NK-92 treated with Interleukin-12 subunit alpha and Interleukin-12 subunit beta, amount 100 ng/mL, for 24 hours (cell line): ENCODE data around the gene ZNF396.

ENCODE experiments used
- DNase-seq: peaks from one replicate; lab custom pipeline; 2025; lab: John Stamatoyannopoulos, UW

The ZNF396 gene

DNA sequence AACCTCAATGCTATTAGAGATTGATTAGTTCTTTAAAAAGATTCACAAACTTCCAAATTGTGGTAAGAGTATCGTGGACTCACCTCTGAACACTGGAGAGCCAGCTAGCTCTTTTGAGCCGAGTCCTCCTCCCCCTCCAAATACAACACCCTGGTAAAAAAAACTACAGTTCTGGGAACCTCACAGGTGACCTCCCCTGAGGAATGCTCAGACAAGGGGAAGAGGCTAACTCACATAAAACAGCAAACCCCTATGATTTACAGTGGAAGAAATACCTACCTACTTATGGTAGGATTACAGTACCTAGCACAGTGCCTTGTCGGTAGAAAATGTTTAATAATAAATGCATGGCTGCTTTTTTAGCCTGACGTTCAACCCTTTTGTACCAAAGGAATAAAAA is 41.3 kb downstream of the ZNF396 start:
- DNase-seq: no peak

DNA sequence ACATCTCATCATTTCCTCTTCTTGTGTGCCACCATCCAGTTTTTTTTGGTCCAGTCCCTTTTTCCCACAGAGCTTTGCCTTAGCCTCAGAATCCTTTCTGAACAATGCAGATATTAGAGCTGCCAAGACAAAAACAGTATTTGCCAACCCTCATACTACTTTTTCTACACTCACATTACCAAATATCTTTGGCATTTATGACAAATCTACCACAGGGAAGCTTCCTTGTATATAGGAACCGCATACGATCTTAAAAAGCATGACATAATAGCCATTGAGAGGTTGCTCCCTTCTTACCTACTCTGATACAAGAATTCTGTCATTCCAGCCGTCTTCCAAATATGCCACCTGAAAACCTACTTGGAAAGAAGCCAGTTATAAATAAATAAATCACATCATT is 42.3 kb downstream of the ZNF396 start:
- no peak for DNase-seq

DNA sequence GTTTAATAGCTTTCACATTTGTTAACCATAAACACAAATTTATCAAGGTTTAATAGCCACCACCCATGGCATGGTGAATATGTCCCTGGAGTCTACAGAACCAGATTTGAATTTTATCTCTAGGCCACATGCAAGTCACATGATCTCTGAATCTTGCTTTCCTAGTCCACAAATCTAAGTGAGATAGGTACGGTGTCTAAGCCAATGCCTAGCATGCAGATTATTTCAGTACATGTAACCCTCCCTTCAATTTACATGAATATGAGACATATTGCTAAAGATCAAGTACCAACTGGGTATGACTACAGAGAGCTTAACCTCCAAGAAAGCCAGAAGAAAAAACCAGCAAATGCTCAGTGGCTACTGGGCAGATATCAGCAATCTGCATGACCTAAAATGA is 42.9 kb downstream of the ZNF396 start:
- no peak for DNase-seq

DNA sequence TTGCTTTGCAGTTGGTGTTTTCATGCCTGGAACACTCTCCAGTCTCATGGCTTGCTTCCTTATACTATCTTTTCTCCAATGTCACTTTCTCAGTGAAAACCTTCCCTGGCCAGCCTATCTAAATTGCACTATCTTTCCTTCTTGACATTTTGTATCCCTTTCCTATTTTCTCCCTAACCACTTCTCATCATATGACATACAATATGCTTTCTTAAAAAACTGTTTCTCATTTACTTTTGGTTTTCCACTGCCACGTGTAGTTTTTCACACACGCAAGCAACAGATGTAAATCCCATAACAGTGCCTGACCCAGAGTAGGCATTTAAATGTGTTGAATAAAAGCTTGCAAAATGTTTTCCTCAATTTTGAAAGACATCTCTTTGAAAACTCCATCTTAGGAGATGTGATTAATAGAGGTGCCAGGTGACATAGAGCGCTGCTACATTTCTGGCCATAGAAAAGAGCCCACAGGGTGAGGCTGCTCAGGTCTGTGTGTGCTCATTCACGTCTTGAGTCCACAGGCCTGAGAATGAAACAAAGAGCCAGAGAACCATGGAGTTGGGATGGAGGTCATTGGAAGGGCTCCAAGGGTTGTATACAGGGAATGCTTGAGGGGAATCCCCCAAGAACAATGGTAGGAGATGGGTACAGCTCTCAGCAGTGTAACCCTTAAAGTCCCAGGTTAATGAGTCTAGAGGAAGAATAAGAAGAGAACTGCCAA is 45.6 kb downstream of the ZNF396 start:
- DNase-seq: no peak

DNA sequence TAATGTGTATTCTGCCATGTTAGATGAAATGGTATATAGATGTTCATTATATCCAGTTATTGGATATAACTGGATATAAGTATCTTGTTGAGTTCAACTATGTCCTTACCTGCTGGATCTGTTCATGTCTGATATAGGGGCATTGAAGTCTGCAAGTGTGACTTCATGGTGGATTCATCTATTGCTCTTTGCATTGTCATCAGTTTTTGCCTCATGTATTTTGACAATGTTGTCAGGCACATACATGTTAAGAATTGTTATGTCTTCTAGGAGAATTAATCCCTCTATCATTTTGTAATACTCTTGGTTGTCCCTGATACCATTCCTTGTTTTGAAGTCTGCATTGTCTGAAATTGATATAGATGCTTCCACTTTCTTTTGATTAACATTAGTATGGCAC is 48.3 kb downstream of the ZNF396 start:
- no peak for DNase-seq

DNA sequence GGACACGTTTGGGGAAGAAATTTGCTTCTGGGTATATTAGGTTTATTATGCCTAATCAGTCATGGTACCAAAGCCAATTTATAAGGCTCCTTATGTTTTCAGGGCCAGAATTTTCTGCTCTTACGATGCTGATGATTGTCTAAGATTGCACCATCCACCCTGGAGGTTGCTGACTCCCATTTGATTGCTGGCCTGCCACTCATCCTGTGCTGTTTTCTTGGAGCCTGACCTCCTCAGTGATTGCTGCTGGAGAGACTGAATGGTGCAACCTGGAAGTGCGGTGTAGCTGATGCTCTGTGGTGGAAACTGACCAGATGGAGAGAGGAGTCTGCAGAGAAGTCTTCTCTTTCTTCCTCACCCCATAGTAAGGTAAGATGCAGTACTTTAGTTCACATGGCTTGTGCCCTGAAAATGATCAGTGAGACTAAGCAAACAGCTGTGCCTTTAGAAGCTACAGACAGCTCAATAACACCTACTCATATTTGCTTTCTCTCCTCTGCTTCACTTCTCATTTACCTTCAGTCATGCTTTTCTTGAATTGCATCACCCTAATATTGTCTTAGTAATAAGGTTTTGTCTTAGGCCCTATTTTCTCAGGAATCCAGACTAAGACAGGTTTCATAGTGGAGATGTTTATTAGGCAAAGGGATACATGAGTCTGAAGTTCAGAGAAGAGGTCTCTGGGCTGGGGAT is 50.3 kb downstream of the ZNF396 start:
- no peak for DNase-seq

DNA sequence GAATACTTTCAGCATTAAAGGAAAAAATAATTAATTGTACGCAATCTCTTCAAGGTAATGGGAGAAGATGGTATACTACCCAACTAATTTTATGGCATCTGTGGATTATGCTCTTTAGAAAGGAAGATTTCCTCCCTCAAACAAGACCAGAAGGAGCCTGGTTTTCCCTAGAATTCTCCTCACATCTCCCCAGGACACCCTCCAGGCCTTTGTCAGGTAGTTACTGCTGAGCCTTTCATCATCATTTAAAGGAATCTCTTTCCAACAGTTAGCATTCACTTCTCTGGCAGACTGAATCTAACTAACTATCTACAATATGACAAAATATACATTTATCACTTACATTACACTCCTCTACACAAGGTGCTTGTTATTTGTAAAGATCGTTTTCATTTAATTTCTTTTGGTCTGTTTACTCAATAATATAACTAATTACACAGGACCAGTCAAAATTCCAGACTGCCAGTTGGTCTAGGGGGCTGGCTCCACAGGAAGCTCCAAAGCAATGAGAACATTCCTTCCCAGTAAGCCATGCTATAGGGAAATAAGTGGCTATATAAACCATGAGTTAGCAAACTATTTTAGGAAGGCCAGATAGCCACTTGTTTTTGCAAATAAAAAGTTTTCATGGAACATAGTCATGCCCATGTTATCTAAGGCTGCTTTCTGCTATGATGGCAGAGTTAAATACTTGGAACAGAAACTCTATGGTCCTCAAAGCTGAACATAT is 52.0 kb downstream of the ZNF396 start:
- DNase-seq: no peak

DNA sequence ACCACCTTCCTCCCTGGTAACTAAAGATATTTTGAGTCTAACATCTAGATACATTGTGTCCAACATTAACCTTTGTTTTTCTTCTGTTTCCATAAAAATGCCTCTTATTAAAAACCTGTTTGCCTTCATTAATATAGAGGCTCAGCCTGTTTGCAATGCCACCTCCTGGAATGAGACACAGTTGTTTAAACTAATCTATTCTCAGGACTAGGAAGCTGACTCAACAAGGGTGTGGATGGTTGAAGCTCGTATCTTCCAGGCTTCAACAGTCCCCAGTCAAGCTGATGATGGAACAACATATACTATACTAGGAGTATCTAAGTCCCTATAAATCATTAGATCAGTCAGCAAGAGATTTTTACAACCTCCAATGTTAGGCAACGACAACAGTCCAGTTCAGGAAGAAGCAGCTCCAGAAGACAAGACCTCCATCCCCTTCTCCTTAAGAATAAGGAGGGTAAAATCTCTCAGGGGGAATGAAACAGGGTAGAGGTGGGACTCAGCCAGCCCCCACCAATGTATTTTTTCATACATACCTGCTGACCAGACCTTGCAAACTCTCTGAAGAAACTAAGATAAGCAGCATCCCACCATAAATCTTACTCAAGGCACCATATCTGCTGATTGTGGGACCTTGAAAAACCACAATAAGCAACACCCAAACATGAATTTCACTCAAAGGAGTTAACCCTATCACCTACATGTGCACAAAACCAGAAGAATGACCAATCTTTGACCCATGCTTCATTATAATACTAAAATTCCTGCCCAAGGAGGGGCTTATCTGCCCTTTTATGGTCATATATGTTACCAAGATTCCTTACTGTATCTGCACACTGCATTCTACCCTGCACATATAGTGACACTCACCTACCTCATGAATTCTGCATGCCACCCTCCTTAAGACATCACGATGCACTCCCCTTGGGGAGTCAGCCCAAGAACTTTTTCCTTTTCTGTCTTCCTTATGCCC is 54.4 kb downstream of the ZNF396 start:
- no peak for DNase-seq
